ENCODE results near the gene COQ10B.

DNA sequence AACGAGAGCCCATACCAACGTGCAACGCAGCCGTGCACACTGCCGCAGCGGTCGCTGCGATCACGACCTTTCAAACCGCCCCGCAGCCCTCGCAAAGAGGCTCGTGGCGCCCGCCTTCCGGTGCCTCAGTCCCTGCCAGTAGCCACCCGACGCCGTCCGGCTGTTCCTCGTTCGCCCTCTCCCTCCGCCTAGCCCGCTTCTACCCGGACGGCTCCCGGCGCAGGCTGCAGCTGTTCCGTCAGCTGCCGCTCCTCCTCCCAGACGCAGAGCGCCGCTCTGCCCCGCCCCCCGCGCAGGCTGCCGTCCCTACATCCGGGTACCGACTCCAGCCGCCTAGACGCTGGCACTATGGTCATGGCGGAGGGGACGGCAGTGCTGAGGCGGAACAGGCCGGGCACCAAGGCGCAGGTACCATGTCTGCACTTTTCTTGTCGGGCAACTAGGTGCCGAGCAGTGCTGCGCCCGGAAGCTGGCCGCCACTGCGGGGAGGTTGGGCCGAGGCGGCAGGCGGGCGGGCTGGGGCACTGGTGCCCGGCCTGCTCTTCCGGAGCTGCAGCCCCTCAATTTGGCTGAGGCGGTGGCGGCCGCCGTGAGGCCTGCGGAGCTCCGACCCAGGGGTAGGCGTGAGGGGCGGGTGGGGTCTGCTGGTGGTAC lies 62.5 kb downstream of the COQ10B start, which contains the start of gene MOB4:
- TF ChIP-seq, protein P1, sequence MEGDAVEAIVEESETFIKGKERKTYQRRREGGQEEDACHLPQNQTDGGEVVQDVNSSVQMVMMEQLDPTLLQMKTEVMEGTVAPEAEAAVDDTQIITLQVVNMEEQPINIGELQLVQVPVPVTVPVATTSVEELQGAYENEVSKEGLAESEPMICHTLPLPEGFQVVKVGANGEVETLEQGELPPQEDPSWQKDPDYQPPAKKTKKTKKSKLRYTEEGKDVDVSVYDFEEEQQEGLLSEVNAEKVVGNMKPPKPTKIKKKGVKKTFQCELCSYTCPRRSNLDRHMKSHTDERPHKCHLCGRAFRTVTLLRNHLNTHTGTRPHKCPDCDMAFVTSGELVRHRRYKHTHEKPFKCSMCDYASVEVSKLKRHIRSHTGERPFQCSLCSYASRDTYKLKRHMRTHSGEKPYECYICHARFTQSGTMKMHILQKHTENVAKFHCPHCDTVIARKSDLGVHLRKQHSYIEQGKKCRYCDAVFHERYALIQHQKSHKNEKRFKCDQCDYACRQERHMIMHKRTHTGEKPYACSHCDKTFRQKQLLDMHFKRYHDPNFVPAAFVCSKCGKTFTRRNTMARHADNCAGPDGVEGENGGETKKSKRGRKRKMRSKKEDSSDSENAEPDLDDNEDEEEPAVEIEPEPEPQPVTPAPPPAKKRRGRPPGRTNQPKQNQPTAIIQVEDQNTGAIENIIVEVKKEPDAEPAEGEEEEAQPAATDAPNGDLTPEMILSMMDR (IDR thresholded peaks at IDR 0.05), result no peak
- TF ChIP-seq POLR2AphosphoS5 (IDR thresholded peaks at IDR 0.05; ENCODE audit: insufficient read depth in 1 of 2, low read depth in 1 of 2) (peak; percentile 95 to 98), POLR2A (IDR thresholded peaks at IDR 0.05) (peak; percentile 80 to 88)
